Measurements from ENCODE around the gene ZNHIT2. TPM values are rescaled to one million over a fixed set of nuclear protein-coding genes. Genes with fewer than 3 reads are reported as not detected.

ZNHIT2 gene
- total RNA-seq, 4 donors from 2014 or later, result 17.3 to 38.5 (median 25.9) TPM

- TF ChIP-seq POLR2A (IDR thresholded peaks at IDR 0.05) (no peak), CTCF (IDR thresholded peaks at IDR 0.05) (no peak)
- H3K9me3 ChIP-seq, result no peaks in the 10 kb centered on the region
- no peak for DNase-seq
- H3K27me3 ChIP-seq, result no peaks in the 10 kb centered on the region
- peak overlapping the region; percentile 60 to 87 (median 82) for H3K27ac ChIP-seq
- intact Hi-C loops (cut with DNase I), result no loop called here
- peak overlapping the region in 2 of 3 donors; percentile 55 to 84 for H3K4me3 ChIP-seq (replicated peaks in 1 of 3)
- peaks cover 12 to 15% of the 10 kb centered on the region in 2 donors for H3K4me1 ChIP-seq
- 44 to 59% methylated on average over 7 to 8 of the region's 8 CpGs for WGBS, 2 donors
- peaks cover 0 to 3% of the 10 kb centered on the region in 2 donors for H3K36me3 ChIP-seq
Observed at GRCh38 chr11:65096926-65097325, 20.6 kb downstream of the ZNHIT2 start.

- H3K27ac ChIP-seq, result peak within 1 kb of the TSS; percentile 60 to 87 (median 82)
- peaks cover 0 to 3% of the 10 kb centered on the region in 2 donors for H3K36me3 ChIP-seq
- H3K9me3 ChIP-seq, result no peaks in the 10 kb centered on the region
- peak; percentile 92 to 93 for DNase-seq
- no peaks in the 10 kb centered on the region for H3K27me3 ChIP-seq
- 0 to 1% methylated on average over 16 to 23 of the region's 52 CpGs for WGBS, 2 donors
- peak within 1 kb of the TSS; percentile 27 to 84 (median 55) for H3K4me3 ChIP-seq (replicated peaks in 1 of 3)
- peaks cover 10 to 12% of the 10 kb centered on the region in 2 donors for H3K4me1 ChIP-seq
- intact Hi-C loops (cut with DNase I), result no loop called here
- TF ChIP-seq CTCF (IDR thresholded peaks at IDR 0.05) (peak in 1 of 6 experiments; percentile 19), POLR2A (IDR thresholded peaks at IDR 0.05) (peak; percentile 59 to 71)
Observed at GRCh38 chr11:65095974-65096806, 21.3 kb downstream of the ZNHIT2 start, which contains the start of gene VPS51. Gene VPS51, plus strand, starts transcription at chr11:65096214. Its CDS starts 37 bp downstream, at chr11:65096251.

GRCh38 chr11:65095427-65095826, 22.1 kb downstream of the ZNHIT2 start:
- 75 to 83% methylated on average over 20 to 22 of the region's 22 CpGs for WGBS, 2 donors
- Histone ChIP-seq H3K36me3 (peaks cover 0 to 3% of the 10 kb centered on the region in 2 donors), H3K9me3 (no peaks in the 10 kb centered on the region), H3K27ac (peak overlapping the region in 2 of 3 donors; percentile 47 to 82), H3K4me1 (peaks cover 9 to 12% of the 10 kb centered on the region in 2 donors), H3K4me3 (replicated peaks in 1 of 3) (no peak overlapping the region), H3K27me3 (no peaks in the 10 kb centered on the region)
- no peak for DNase-seq
- TF ChIP-seq POLR2A (IDR thresholded peaks at IDR 0.05) (no peak), CTCF (IDR thresholded peaks at IDR 0.05) (no peak)
- intact Hi-C loops (cut with DNase I), result no loop called here

GRCh38 chr11:65090628-65091027, 26.9 kb downstream of the ZNHIT2 start:
- TF ChIP-seq CTCF (IDR thresholded peaks at IDR 0.05) (no peak), POLR2A (IDR thresholded peaks at IDR 0.05) (no peak)
- Histone ChIP-seq H3K4me3 (replicated peaks in 1 of 3) (no peak overlapping the region), H3K36me3 (peaks cover 7 to 22% of the 10 kb centered on the region in 2 donors), H3K9me3 (no peaks in the 10 kb centered on the region), H3K27ac (no peak overlapping the region), H3K4me1 (peaks cover under 1 to 2% of the 10 kb centered on the region in 2 donors), H3K27me3 (no peaks in the 10 kb centered on the region)
- no peak for DNase-seq
- intact Hi-C loops (cut with DNase I), result no loop called here
- WGBS, 2 donors, result 96 to 98% methylated on average over 4 of the region's 4 CpGs

- DNase-seq, result no peak
- Histone ChIP-seq H3K36me3 (peaks cover 7 to 22% of the 10 kb centered on the region in 2 donors), H3K27me3 (no peaks in the 10 kb centered on the region), H3K4me3 (replicated peaks in 1 of 3) (no peak overlapping the region), H3K4me1 (peaks cover 6 to 11% of the 10 kb centered on the region in 2 donors), H3K27ac (no peak overlapping the region), H3K9me3 (no peaks in the 10 kb centered on the region)
- intact Hi-C loops (cut with DNase I), result no loop called here
- 97 to 98% methylated on average over 4 of the region's 4 CpGs for WGBS, 2 donors
- TF ChIP-seq POLR2A (IDR thresholded peaks at IDR 0.05) (no peak), CTCF (IDR thresholded peaks at IDR 0.05) (no peak)
Observed at GRCh38 chr11:65089621-65090020, 27.9 kb downstream of the ZNHIT2 start.
